ENCODE data around the gene ZHX3. TPM values are rescaled to one million over a fixed set of nuclear protein-coding genes. Genes with fewer than 3 reads are reported as not detected.
A peak's percentile ranks its signal among the peaks of the same experiment; 100 is the strongest.

ZHX3 gene
- total and polyA plus RNA-seq, 10 of the 15 experiments (the other 5 are each of a cell fraction or from before 2014, with no cell fraction given) = 1.3 to 14.0 (median 5.0) TPM

DNA sequence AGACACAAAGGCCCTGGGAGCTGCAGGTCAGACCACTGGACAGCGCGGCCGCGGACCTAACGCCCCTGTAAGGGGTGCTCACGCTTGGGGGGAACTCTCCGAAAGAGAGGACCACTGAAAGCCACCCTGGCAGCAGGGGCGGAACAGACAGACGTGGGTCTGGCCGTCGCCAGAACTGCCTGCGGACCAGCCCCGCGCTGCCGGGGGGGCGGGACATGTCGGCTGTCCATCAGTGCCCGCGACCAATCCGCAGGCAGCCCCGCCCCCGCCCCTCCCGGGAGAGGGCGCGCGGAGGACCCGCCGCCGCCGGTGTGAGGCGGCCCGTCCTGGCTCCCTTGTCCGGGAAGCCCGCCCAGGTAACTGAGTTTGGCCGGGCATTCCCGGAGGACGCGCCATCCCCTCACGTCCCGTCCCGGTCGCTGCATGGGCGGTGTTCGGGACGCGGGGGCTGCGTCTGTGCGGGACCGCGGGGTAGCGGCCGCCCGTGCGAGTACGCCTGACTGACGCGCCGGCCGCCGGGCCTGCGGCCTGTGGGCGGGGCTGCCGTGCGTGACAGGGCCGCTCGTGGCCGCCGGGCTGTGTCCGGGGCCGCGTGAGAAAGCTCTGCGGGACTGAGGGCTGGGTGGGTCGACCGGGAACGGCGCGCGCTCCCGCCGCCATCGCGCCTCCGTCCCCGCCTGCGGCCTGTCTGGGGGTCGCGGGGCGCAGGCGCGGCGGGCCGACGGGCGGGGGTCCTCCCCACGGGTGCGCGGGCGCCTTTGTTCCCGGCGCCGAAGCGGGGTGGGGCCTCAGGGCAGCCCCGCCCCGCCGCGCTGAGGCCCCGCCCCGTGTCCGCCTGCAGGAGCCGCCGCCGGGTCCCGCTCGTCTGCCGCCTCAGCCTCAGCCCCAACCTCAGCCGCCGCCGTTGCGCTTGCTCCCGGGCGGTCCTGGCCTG, 180.6 kb downstream of the ZHX3 start, which contains the start of gene PLCG1 (continued):
- peak; percentile 75 to 97 for TF ChIP-seq BHLHE40 (IDR thresholded peaks at IDR 0.05; ENCODE audit: borderline replicate concordance in 1 of 2, low read depth in 2 of 2, low read length in 1 of 2)
- TF ChIP-seq, protein P1, sequence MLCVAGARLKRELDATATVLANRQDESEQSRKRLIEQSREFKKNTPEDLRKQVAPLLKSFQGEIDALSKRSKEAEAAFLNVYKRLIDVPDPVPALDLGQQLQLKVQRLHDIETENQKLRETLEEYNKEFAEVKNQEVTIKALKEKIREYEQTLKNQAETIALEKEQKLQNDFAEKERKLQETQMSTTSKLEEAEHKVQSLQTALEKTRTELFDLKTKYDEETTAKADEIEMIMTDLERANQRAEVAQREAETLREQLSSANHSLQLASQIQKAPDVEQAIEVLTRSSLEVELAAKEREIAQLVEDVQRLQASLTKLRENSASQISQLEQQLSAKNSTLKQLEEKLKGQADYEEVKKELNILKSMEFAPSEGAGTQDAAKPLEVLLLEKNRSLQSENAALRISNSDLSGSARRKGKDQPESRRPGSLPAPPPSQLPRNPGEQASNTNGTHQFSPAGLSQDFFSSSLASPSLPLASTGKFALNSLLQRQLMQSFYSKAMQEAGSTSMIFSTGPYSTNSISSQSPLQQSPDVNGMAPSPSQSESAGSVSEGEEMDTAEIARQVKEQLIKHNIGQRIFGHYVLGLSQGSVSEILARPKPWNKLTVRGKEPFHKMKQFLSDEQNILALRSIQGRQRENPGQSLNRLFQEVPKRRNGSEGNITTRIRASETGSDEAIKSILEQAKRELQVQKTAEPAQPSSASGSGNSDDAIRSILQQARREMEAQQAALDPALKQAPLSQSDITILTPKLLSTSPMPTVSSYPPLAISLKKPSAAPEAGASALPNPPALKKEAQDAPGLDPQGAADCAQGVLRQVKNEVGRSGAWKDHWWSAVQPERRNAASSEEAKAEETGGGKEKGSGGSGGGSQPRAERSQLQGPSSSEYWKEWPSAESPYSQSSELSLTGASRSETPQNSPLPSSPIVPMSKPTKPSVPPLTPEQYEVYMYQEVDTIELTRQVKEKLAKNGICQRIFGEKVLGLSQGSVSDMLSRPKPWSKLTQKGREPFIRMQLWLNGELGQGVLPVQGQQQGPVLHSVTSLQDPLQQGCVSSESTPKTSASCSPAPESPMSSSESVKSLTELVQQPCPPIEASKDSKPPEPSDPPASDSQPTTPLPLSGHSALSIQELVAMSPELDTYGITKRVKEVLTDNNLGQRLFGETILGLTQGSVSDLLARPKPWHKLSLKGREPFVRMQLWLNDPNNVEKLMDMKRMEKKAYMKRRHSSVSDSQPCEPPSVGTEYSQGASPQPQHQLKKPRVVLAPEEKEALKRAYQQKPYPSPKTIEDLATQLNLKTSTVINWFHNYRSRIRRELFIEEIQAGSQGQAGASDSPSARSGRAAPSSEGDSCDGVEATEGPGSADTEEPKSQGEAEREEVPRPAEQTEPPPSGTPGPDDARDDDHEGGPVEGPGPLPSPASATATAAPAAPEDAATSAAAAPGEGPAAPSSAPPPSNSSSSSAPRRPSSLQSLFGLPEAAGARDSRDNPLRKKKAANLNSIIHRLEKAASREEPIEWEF (IDR thresholded peaks at IDR 0.05; ENCODE audit: insufficient replicate concordance, low read depth, low read length) = no peak
- TF ChIP-seq NFYB (IDR thresholded peaks at IDR 0.05; ENCODE audit: insufficient read depth, low read depth, low read length) = peak; percentile 84
- TF ChIP-seq MEF2A (IDR thresholded peaks at IDR 0.05; ENCODE audit: insufficient read depth, low read depth, low read length) = no peak
- TF ChIP-seq LARP7 (IDR thresholded peaks at IDR 0.05) = peak; percentile 90
- no peak for TF ChIP-seq EP300 (IDR thresholded peaks at IDR 0.05; ENCODE audit: borderline replicate concordance in 1 of 2, control insufficient read depth in 1 of 2, low read depth in 2 of 2, low read length in 2 of 2)
- no peak for TF ChIP-seq HDGF (IDR thresholded peaks at IDR 0.05)
- no peak; the same call in 1 of the 2 replicates for TF ChIP-seq NRF1 (conservative IDR thresholded peaks at IDR 0.05; ENCODE audit: low read depth, low read length)
- TF ChIP-seq TCF12 (IDR thresholded peaks at IDR 0.05; ENCODE audit: low read depth, low read length) = peak; percentile 7; the same call in 1 of the 2 replicates
- TF ChIP-seq ZNF24 (IDR thresholded peaks at IDR 0.05) = 0 out of 2 replicates have a peak, but pooled peaks have one; percentile 5
- TF ChIP-seq ZZZ3 (IDR thresholded peaks at IDR 0.05; ENCODE audit: control insufficient read depth, insufficient read length, low read depth) = no peak
- no peak for TF ChIP-seq STAT3 (IDR thresholded peaks at IDR 0.05; ENCODE audit: low read depth, low read length)
- TF ChIP-seq HDAC6 (IDR thresholded peaks at IDR 0.05; ENCODE audit: unreplicated experiment) = no peak
- TF ChIP-seq EZH2 (IDR thresholded peaks at IDR 0.05; ENCODE audit: borderline replicate concordance, control insufficient read depth, low read depth, low read length) = no peak
- no peak for TF ChIP-seq RCOR1 (conservative IDR thresholded peaks at IDR 0.05; ENCODE audit: low read depth, low read length)
- TF ChIP-seq GATAD2B (conservative IDR thresholded peaks at IDR 0.05; ENCODE audit: low read depth) = peak; percentile 95
- TF ChIP-seq, protein P2, sequence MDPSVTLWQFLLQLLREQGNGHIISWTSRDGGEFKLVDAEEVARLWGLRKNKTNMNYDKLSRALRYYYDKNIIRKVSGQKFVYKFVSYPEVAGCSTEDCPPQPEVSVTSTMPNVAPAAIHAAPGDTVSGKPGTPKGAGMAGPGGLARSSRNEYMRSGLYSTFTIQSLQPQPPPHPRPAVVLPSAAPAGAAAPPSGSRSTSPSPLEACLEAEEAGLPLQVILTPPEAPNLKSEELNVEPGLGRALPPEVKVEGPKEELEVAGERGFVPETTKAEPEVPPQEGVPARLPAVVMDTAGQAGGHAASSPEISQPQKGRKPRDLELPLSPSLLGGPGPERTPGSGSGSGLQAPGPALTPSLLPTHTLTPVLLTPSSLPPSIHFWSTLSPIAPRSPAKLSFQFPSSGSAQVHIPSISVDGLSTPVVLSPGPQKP (IDR thresholded peaks at IDR 0.05; ENCODE audit: low read depth, low read length) = no peak
- peak; percentile 93 for TF ChIP-seq DPF2 (IDR thresholded peaks at IDR 0.05)
- TF ChIP-seq BRCA1 (IDR thresholded peaks at IDR 0.05; ENCODE audit: low read depth, low read length) = no peak
- TF ChIP-seq NR2C2 (IDR thresholded peaks at IDR 0.05; ENCODE audit: borderline replicate concordance, control insufficient read depth, insufficient read length, low read depth) = no peak
- no peak for TF ChIP-seq FOXK2 (IDR thresholded peaks at IDR 0.05)
